DMS 273 (cell line): ENCODE measurements around the gene BEX2.
"Not testable (repeated sequence)": the region's sequence is repeated elsewhere in the genome, so short reads cannot be mapped to it uniquely, and the experiment has no call there.

Experiments used
- DNase-seq: peaks from one replicate; lab custom pipeline; 2025; ENCODE audit not compliant: unreplicated experiment; lab: John Stamatoyannopoulos, UW

The BEX2 gene

DNA sequence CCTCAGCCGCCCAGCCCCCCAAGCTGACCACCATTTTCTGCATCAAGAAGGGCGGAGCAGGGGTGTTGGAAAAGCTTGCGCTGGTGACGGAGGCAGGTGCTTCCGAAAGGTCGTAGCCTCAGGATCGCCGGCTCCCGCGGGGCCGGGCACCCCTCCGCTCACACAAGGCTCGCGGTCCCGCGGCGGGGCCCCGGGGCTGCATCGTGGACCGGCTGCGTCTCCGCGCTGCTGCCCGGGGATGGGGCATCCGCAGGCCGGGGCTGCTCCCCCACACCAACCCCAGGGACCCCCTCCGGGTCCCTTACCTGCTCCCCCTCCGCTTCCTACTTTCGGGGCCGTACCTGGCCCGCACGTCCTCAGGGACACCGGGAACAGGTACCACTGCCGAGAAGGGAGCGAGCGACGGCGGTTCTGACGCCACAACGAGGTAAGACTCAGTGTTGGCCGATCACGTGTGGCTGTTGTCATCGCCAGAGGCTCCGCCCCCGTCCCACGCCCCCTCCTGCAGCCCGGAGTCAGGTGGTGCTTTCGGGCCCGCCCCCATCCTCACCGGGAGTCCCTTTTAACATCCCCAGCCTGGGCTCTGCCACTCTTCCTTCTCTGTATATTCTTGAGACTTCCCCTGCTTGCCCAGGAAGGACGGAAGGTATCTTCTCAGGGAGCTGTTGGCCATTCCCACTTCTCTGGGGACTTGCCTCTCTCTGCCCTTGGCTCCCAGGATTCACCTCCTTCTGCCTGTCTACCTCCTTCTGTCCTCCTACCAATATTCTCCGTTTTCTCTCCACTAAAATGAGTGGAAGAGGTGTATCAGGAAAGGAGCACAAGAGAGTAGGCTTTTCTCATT, at the start of gene BEX2:
Gene BEX2 (minus strand): TSS at position 436 of the 844 bp plus-strand sequence. CDS start 1,014 bp downstream, outside the sequence.
- peak; percentile 90 for DNase-seq

DNA sequence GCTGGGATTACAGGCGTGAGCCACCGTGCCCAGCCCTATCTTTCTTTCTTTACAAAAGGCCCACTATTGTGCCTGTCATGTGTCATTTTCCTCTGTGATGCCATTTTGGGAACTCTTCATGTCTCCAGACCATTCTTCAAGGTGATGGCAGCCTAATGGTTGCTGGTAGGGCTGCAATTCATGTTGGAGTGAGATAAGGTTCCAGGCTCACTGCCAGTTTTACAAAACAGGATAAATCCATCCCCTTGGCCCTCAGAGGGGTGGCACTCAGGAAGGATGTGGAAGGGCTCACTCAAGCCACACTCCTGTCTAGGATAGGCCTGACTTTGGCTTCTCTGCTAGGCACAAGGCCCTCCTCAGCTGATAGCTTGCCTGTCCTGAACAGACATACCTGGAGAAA, 49.3 kb upstream of the BEX2 start:
- peak; percentile 16 for DNase-seq

DNA sequence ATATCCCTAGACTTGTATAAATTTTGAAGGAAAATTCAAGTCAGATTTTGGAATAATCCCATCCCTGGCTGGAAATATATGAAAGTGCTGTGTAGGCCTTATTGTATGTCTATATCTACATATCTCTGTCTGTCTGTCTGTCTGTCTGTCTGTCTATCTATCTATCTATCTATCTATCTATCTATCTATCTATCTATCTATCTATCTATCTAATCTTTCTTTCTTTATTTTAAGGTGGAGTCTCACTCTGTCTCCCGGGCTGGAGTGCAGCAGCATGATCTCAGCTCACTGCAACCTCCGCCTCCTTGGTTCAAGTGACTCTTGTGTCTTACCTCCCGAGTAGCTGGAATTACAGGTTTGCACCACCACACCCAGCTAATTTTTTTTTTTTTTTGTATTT, 48.8 kb upstream of the BEX2 start:
- not testable (repeated sequence) for DNase-seq

DNA sequence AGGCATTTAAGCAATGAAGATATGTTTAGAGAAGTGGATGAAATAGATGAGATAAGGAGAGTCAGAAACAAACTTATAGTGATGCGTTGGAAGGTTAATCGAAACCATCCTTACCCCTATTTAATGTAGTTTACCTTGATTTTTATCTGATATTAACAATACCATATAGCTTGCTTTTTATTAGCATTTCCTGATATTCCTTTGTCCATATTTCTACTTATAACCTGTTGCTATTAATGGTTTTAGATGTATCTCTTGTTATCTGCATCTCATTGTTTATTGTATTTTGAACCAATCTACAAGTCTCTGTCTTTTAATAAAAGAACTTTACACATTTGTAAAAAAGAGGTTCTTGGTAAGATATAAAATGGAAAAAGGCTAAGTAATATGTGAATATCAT, 47.1 kb upstream of the BEX2 start:
- DNase-seq: no peak

DNA sequence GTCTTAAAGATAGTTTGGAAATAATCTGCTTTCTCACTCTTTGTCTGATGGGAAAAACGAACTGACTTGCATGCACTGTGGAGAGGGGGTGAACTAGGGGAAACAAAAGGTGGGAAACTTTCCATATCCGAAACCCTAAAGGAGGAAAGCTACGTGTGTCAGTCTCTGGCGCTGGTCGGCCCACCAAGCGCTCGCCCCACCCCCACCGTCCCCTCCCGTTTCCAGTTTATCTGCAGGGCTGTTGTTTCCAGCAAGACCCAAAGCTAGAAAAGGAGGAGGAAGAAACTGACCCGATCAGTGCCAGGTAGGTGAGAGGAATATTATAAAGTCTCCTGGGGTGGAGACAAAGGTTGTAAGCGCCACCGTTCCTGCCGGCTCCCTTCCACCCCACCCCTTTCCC, 46.1 kb upstream of the BEX2 start:
- peak; percentile 32 for DNase-seq

DNA sequence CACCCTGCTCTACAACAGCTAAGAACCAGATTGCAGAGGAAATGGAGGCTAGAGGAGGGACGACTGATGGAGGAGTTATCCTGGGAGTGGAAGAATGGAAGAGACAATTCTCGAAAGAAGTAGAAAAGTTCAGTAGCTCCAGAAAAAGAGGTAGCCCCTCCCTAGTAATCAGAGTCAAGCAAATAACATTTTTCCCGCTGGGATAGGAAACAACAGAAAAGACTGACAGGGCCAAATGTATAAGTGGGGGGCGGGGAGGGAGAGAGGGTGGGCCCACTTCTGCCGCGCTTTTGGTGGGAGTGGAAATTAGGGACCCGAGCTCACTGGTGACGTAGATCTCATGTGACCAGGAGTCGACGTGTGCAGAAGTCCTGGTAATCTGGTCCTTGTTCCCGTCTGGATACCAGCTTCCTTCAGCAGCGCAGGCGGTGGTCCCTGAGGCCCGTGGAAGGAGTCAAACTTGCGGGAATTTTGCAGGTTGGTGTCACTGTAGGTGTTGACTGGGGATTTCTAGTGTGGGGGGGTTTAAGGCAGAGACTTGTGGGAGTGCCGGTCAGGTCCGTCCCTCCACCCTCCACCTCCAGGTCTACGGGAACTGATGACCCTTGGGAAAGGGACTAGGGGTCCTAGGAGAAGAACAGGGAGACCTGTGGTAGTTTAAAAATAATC, 45.5 kb upstream of the BEX2 start, which contains the start of gene TCEAL9:
Gene TCEAL9 (plus strand): TSS at position 377 of the 669 bp plus-strand sequence. CDS start 1,179 bp downstream, outside the sequence.
- DNase-seq: peak; percentile 90

DNA sequence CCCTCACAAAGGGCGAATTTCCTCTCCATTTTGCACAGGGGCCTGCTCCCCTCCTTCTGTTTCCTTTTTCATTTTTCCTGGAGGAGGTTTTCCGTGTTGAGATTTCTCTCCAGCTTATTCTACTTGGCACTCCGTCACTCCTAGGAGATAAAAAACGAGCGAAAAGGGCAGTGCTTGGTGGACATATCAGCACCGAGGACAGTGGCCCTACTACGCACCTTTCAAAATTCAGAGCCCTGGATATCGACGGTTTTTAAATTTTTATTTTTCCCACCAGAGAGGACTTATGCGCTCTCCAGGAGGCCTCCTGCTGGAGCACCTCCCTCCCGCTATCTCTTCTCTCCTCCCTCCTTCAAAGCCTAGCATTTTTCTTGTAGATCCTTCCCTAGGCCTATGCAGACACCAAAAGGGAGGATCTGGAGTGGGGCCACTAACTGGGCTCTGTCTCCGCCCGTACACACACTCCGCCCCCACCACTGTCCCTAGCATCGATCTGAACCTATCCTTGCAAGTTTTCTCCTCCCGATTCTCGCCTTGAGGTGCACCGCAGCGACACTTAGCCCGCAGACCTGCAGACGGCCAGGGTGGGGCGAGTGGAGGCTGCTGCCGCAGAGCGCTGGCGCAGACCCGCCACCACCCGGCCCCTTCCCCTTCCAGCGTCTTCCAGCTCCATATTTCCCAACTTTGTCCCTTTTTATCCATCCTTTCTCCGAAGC, 37.0 kb upstream of the BEX2 start:
- DNase-seq: no peak

DNA sequence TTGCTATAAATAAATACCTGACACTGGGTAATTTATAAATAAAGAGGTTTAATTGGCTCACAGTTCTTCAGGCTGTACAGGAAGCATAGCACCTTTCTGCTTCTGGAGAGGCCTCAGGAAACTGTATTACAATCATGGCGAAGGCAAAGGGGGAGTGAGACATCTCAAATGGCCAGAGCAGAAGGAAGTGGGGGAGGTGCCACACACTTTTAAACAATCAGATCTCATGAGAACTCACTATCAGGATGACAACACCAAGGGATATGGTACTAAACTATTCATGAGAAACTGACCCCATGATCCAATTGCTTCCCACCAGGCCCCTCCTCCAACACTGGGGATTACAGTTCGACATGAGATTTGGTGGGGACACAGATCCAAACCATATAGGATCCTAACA, 33.8 kb upstream of the BEX2 start:
- DNase-seq: no peak

DNA sequence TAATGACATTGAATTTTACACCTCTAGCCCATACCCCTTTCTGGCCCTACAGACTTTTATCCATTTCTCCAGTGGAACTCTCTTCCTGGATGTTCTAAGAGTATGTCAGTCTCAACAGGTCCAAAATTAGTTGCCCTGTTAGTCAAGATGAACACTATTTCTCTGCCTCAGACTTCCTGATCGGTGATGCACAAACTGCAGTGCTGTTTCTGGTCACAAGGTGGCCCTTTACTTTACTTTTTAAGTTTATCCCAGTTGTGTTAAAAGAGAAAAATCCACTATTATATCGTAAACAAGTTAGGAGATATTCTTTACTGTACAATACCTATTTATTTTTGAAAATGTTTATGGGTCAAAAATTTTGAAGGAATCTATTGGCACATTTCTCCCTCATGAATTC, 32.3 kb upstream of the BEX2 start:
- peak; percentile 59 for DNase-seq

DNA sequence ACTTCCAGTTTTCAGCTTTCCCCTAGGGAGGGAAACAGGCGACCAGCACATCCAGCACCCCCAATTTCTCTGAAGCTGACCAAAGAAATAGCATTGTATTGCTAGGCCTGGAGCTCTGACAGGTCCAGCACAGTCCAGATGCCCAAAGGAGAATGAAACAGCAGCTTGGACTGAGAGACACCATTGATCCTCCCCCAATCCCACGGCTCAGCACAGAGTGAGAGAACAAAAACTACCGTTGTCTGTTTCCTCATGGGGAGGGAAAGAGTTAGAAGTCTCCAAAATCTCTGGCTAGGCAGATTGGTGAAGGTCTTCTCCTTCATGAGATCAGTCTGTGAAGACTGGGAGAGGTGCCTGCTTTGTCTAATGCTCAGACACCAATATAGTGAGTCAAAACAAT, 27.9 kb upstream of the BEX2 start:
- no peak for DNase-seq

DNA sequence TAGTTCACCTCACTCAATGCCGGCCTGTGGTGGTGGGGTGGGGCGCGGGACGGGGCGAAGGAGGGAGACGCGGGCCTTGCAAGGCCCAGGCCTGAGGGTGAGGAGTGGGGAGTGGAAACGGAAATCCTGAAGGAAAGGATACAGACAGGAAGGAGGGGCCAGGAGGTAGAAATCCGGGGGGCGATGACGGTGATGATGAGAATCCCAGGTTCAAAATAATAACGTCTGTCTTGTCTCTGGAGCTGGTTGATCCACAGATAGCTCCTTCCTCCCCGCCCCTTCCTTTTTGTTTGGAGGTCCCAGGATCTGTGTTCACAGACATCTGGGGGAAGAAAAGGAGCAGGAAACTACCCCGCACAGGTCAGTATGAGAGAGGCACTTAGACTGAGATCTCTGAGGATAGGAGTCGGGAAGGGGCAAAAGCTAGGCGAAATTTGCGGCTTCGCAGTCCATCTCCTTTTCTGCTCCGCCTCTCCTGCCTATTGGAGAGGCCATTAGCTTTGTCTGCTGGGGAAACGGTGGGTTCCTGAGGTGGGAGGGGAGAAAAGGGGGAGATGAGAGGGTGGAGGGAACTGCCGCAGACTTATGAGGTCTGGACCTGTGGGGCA, 20.0 kb upstream of the BEX2 start:
- DNase-seq: no peak

DNA sequence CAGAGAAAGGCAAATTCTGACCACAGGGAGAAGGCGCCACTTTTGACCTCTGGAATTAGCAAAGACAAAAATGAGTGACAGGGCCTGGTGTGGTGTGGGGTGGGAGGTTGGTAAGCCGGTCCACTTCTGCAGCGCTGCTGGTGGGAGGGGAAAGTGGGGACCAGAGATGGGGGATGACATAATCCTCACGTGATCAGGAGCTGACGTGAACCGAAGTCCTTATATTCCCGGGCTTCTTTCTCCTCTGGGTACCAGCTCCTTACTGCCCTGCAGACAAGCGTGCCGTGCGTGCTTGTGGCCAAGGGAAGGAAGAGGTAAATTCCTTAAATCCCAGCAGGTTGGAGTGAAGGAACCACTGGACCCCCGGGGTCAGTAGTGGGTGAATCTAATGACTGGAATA, 19.2 kb upstream of the BEX2 start, which contains the start of gene TCEAL7:
Gene TCEAL7 (plus strand): TSS at position 249 of the 400 bp plus-strand sequence. CDS start 1,165 bp downstream, outside the sequence.
- no peak for DNase-seq

DNA sequence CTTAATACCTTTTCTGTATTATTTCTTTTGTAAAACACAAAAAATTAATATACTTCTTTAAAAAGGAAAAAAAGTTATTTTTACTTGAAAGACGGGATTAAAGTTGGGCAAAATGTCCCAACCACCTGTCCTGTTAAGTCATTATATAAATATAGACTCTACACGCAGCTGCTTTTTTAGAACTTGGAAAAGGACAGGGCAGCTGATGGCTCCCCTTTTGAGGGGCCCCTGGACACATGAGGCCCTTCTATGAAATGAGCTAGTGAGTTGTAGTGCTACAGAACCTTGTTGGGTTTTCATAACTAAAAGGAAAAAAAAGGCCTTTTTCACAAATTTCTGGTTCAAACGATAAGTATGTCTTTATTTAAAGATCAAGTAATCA, 600 bp upstream of the BEX2 start:
- no peak for DNase-seq

DNA sequence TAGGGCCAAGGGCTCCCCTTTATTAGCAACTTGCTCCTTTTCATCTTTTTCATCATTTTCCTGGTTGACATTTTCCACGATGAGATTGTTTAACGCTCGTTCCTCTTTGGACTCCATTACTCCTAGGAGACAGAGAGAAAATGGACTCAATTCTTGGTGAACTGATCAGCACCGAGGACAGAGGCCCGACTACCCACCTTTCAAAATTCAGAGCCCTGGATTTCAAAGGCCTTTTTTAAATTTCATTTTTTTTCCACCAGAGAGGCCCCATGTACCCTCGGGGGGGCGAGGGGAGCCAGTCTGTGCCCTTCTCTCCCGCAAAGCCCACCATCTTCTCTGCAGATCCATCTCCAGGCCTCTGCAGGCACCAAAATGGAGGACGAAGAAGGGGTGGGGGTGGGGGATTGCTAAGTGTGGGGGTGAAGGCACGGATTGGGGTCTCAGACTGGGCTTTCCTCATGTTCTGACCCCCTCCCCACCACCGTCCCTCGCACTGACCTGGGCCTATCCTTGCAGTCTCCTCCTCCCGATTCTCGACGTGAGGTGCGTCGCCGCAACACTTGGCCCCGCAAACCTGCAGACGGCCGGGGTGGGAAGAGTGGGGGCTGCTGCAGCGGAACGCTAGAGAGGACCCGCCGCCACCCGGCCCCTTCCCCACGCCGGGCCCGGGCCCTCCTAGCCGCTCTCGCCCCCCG, 783 bp downstream of the BEX2 start:
- DNase-seq: no peak

DNA sequence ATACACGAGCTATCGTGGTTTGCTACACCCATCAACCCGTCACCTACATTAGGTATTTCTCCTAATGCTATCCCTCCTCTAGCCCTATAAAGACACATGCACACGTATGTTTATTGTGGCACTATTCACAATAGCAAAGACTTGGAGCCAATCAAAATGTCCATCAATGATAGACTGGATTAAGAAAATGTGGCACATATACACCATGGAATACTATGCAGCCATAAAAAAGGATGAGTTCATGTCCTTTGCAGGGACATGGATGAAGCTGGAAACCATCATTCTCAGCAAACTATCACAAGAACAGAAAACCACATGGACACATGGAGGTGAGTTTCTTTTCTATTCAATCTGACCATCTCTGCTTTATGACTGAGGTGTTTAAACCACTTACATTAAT, 5.1 kb downstream of the BEX2 start:
- not testable (repeated sequence) for DNase-seq

DNA sequence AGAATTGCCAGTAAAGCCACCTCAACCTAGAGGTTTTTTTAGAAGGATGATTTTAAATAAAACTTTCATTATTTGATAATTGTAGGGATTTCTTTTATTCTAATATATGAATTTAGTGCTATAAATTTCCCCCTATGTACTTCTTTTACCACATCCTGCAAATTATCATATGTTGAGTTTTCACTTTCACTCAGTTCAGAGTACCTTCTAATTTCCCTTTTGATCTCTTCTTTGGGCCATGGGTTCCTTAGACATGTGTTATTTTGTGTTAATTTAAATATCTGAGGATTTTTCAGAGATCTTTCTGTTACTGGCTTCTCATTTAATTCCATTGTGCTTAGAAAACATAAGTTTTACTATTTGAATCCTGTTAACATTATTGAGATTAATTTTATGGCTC, 6.1 kb downstream of the BEX2 start:
- no peak for DNase-seq

DNA sequence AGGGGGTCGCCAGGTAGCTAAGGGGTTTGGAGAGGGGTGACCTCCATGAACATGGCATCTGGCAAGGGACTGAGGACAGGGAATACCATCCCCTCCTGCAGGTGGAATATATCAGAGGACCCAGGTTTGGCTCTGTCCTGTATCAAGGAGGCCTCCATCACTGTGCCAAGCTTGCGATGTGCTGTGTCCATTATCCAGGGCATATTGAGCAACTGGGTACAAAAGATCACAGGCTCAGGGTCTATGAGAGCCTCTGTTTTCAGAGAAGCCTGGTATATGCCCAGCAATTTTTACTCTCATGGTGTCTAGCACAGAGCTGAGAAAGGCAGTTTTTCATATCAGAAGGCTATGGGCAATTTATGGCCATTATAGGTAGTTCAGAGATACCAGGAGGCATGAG, 17.7 kb downstream of the BEX2 start:
- no peak for DNase-seq

DNA sequence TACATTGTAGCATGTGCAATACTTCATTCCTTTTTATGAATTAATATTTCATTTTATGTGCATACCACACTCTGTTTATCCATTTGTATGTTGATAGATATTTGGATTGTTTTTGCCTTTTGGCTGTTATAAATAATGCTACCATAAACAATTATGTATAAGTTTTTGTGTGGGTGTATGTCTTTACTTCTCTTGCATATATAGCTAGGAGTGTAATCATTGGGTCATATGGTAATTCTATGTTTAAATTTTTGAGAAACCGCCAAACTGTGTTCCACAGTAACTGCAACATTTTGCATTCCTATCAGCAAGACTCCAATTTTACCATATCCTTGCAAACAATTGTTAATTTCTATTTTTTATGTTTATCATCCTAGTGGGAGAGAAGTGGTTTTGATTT, 31.2 kb downstream of the BEX2 start:
- DNase-seq: no peak

DNA sequence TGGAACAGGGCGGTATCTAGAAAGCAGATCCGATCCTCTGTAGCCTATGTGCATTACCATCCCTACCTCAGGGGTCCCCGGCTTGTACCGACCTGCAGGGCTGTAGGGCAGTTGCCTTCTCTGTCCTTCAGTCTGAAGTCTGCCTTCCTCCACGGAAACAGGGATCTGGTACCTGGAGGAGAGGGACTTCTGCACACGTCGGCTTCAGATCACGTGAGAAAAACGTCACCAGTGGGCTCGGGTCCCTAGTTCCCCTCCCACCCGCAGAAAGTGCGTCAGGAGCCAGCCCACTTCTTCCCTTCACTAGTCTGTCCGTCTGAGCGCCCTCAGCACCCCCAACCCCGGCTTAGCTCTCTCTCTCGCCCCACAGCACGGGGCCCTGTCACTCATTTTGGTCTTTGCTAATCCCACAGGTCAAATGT, 34.2 kb downstream of the BEX2 start, which contains the start of gene TCEAL5:
Gene TCEAL5 (minus strand): TSS at position 170 of the 422 bp plus-strand sequence. CDS start 2,187 bp downstream, outside the sequence.
- peak; percentile 29 for DNase-seq

DNA sequence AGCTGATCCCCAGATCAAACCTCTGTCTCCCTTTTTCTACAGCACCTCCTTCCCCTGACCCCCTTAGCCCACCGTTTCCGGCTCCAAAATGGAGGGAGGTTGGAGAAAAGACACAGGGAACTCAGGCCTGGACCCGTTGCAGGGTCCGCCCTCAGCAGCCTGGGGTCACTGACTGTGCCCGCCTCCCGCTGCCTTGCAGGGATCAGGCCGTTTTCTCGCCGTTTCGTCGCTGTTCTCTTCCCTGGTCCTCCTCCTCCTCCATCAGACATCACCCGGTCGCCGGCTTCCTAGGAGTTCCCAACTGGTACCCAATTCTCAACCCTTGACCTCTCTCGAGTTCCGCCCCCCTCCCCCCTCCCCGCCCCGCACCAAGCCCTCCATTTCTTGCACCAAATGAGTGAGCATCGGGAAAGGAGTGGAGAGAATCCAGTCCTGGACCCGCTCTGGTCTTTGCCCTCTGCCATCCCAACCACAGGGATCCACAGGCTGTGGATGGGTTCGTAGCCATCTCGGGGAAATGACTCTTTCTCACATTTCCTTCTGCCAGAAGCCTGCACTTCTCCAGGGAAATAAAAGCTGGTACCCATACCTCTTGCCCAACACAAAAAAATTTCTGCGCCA, 34.7 kb downstream of the BEX2 start:
- DNase-seq: no peak
